Activated T-cell treated with anti-CD3 and anti-CD28 coated beads for 4 hours (primary cell): ENCODE results near the gene CHRDL2.

Source experiments
- DNase-seq: peaks from one replicate; pipeline ENCODE4 v3.0.0-alpha.2; 2020

Gene CHRDL2

DNA sequence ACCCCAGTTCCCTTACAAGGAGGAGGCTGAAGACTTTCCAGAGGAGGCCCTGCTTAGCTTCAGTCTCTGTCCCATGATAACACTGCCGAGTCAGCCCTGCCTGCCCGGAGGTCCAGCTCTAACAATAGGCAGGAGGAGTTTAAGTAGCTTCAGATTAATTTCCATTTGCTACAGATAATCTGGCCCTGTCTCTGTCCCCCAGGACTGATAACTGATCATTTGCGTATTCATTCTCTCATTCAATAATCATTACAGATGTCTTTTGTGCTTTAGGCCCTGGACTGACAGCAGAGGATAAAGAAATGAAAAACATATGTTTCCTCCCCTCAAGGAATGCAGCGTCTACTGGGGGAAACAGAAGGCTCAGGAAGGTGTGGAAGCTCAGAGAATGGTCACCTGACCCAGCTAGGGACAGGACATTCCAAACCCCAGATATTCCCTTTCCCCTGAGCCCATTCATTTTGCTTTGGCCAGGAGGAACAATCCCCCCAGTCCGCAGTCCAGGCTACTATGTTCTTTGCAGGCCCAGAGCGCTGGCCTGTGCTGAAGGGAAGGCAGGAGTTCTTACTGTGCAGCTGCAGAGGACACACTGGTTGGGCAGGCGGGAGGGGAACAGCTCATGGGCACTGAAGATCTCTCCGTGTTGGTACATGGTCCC is 20.8 kb downstream of the CHRDL2 start:
- no peak for DNase-seq

DNA sequence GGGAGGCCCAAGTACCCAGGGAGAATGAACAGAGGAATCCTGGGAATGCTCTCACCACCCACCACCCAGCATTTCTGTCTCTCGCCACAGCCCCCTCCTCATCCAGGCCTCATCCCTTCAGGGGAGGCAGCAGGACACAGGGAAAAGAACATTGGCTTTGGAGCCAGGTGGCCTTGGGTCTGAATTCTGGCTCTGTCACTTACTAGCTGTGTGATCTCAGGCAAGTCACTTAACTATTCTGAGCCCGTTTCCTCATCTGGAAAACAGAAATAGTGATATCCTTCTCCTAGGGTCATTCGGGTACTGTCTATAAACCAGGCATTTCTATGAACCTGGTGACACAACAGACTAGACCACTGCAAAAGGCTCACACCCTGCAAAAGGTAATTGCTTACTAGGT is 22.1 kb downstream of the CHRDL2 start:
- no peak for DNase-seq

DNA sequence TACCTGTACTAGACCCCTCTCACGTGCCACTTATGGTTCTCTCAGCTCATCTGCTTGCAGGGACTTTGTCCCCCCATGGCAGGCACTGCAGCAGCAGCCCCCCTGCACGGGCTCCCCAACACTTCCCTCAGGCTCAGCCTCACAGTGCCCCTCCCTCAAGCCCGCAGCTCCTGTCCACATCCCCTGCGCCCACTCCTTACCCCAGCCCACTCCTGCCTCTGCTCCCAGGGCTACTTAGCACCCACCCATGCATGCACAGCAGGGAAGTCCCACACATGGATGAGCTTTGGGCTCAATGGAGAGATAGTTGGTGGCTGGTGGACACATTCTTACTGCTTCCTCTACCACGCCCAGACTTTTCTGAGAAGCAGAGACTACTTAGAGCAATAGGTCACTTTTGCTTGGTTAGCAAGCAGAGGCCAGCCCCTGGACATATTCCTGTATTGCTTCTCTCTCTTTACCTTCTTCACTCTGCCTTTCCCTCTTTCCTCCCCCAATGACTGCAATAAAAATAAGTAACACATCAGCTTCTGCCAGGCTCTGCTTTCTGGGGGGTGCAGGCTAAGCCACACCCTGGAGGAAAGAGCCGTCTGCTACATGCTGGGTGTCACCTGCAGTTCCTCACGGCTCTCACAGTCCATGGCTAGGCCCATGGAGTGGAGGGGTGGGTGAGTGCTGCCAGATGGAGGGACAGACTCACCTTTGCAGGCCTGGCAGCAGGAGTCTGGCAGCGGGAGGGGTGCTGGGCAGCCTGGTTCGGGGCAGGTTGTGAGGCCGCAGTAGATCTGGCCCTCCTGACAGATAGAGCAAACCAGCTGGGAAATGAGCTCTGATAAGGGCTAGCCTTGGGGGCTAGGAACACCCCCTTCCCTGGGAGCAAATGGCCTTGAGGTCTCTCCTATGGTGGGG is 23.4 kb downstream of the CHRDL2 start:
- DNase-seq, result no peak

DNA sequence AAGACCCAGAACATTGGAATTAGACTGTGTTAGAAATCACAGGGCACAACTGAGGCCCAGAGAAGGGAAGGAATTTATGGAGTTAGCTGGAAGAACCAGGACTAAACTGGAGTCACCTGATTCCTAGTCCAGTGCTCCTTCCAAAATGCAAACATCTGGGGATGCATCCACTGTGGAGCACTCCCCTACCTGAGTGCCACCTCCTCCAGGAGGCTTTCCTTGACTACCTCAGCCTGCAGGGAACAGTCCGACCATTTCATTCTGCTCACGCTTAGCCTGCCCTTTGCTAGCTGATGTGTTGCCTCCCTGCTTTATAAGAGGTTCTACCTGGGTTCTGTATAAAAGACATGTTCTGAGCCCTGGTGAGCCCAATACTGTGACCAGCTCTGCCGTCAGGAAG is 24.0 kb downstream of the CHRDL2 start:
- no peak for DNase-seq

DNA sequence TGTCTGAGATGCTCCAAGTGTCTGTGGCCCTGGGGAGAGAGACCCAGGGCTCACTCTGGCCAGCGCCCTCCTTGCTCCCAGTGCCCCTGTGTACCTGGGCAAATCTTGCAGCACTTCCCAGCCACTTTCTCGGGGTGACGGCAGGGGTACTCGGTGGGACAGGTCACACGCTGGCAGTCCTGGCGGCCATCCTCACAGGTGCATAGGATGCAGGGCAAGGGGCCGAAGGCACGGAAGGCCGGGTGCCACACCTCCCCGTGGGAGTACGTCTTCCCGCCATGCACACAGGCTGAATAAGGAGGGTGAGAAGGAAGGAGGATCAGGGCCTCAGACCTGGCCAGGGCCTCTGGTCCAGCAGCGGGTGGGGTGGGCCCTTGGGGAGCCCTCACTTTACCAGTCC is 28.0 kb downstream of the CHRDL2 start:
- no peak for DNase-seq

DNA sequence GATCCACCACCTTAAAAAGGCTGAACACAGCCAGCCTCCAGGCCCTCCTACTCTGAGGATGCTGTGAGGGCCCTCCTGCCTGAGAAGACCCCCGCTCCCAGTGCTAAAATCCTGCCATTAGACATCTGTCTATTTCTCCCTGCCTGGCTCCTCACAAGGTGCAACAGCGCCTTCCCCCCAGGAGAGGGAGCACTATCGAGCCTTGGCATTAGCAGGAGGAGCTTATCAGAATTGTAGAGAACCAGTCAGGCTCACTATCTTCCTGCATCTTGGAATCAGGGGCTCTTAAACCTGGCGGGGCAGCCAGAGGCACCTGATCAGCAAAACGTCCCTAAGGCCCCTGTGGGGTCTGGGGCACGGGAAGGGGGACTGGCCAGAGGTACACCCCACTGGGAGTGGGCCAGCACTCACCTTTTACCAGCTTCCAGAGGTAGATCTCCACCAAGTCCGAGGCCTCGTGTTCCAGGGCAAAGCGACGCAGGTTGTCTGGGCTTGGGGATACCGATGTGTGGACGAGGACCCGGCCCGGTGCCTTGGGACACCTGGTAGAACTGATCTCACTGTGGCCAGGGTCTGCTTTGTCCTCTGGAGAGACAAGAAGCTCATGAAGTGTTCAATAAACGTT is 28.7 kb downstream of the CHRDL2 start:
- peak; percentile 48 for DNase-seq

DNA sequence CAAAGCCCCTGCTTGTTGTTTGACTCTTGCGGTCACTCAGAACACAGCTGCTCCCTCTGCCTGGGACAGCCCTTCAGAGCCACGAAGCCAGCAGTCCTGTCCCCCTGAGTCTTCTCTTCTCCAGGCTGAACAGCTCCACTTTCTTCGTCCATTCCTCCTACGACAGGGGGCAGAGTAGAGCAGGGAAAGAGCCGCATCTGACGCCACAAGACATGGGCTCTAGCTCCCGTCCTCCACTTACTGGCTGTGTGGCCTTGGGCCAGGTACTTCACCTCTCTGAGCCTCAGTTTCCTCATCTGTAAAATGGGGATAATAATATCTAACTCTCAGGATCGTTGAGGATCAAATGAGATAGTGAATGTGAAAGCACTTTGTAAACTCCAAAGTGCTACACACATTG is 29.9 kb downstream of the CHRDL2 start:
- DNase-seq, result no peak

DNA sequence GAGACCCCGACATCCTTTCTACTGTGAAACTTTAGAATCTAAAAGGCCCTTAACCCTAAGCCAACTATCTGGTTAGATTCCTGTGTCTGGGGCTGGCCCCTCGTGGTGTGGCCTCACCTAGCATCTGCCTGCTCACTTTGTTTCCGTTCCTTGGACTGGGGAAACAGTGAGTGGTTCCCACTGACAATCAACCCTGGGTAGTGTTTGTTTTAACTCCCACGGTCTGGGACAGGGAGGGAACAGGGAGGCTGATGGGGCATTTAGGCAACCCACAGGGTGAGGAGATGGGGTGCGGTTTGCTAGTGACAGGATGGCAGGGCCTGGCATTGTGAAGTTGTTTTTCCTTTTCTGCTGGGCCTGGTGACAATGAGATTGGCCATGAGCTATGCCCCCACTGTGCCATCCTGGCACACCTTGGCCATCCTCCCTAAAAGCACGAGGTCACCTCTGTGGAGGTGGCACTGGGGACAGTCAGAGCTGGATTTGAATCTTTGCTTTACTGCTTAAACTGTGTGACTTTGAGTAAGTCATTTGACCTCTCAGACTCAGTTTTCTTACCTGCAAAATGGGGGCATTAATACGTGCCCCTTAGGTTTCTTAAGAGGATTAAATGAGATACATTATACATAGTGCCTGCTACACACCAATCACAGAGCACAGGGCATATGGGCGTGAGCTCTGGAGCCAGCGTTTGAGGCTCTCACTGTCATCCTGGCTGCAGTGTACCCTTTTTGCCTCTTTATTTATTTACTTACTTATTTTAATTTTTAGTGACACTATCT is 31.4 kb downstream of the CHRDL2 start:
- no peak for DNase-seq

DNA sequence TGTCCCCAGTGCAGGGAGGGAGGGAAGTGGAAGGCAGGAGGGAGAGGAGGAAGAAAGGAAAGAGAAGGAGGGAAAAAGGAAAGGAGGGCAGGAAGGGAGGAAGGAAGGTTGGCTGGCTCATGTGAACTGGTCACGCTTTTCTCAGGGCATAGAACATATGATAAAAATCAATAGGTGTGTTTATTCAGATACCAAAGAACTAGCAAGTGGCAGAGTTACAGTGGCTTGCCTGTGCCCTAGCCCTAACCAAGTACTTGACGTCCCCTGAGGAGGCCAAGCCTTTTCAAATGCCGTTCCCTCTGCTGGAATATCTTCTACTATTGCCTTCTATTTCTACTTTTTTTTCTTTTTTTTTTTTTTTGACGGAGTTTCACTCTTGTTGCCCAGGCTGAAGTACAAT is 33.5 kb downstream of the CHRDL2 start:
- no peak for DNase-seq

DNA sequence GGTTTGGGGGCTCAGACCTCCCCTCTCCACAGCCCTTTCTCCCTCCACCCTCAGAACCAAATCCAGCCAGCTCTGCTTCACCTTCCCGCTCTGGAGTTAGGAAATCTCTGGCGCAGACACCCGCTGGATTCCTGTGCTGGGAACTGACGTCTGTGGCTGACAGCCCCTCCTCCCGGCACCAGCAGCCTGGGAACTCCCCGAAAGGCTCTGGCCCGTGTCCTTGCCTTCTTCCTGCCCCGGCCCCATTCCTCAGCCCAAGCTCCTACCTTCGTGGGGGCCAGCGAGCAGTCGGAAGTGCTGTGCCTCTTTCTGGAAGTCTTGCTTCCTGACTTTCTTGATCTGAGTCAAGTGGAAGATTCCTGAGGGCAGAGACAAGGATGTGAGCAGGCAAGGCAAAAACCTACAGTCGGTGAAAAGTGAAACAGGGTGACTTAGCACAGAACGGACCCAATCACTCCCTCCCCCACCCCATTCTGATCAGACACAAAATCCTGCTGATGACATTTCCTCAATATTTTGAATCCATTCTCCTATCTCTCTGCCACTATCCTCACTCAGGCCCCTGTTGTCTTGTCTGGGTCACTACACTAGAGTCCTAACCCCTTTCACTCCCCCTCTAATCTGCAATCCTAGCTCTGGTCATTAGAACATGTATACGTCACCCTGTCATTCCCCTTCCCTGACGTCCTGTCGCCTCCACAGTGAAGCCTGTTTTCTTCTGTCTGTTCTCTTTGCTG is 34.1 kb downstream of the CHRDL2 start:
- DNase-seq, result no peak

DNA sequence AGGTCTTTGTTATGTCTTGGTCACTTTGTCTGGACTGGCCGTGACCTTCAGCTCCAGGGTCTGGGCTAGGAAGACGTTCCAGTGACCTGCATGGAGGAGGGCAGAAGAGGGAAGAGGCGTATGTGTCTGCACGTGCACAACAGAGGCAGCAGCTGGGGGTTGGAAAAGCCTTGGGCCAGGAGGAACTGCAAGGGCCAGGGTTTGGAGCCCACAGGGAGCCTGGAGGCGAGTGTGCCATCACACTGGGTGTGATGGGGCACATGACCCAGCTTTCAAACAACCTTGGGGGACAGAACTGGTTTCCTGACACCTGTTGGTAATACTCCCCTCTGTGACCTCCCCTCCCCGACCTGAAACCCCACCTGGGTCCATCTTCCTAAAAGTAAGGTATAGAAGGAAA is 34.7 kb downstream of the CHRDL2 start:
- no peak for DNase-seq

DNA sequence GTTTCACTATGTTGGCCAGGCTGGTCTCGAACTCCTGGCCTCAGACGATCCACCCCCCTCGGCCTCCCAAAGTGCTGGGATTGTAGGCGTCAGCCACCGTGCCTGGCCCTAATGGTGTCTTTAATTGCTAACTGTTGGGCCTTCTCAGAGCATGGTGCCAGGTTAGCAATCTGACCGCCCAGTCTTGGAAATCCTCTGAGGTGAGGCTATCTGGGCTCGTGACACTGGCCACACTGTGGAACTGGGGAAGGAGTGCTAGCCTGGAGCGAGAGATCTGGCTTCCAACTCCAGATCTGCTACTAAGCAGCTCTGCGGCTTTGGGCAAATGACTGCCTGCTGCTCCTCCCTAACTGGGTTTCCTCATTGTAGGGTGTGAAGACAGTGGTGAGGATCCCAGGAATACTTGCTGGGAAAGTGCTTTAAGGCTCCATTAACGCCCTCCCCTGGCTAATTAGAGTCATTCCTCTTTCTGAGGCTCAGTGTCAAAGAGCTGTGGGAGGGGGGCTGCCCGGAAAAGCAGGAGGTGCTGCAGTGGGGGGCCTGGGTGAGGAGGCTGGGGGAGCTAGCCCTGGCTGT is 35.4 kb downstream of the CHRDL2 start:
- no peak for DNase-seq

DNA sequence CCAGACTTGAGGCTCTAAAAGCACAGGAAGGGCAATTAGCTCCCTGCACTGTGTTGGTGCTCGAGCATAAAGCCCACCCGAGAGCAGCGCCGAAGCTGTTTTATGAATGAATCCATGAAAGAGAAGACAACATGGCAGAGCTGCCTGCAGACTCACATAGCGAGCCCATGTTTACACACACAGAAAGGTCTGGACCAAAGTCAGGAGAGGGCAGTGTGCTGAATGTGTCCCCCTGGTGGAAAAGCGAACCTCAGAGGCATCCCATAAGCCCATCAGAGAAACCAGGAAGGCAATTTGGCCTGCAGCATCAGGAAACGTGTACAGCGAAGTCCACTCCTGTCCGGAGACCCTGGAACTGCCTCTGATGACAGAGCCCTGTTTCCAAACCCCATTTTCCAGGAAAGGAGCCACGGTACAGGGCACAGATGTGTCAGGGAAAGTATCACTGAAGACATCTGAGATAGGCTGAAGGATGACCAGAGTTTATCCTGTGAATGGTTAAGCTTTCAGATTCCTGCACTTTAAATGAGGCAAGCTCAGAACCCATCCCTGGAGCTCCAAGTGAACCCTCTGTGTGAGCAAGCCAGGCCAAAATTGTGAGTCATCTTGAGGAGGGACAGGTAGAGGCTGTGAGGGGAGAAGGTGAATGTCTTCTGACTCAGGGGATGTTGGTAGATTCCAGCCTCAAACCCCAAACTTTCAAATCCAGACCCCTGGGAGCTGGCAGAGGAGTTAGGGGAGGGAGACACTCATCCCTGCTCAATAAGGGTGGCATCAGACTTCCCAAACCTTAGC is 36.9 kb downstream of the CHRDL2 start:
- DNase-seq, result no peak

DNA sequence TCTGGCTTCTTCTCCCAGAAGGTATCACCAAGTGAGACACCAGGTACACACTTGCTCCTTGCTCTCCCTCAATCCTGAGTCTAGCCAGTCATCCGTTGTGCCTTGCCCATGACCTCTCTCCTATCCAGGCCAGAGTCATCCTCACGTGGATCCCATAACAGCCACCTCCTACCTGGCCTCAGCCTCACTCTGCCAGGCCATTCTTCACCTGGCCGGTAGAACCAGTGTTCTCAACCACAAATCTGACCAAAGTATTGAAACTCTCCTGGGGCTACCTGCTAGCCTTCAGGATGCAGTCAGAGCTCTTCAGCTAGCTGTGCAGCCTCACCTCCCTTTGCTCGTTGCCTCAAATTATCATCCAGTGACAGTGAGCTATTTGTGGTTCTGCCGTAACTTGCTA is 37.7 kb downstream of the CHRDL2 start:
- no peak for DNase-seq

DNA sequence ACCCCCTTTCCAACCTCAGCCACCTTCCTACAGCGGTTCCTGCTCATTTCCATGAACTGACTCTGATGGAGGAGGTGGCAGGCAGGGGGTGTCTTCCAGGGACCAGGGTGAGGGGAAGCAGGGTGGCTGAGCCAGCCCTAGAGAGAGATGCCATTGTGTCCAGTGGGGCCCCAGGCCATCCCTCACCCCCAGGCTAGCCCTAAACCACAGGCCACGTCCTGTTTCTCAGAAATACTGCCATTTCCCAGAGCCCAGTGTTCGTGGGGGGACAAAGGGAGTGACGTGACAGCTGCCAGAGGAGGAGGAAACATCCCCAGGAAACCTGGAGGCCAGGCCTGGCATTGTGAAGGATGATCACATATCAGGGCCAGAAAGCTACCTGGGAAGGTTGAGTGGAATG is 39.5 kb downstream of the CHRDL2 start:
- no peak for DNase-seq

DNA sequence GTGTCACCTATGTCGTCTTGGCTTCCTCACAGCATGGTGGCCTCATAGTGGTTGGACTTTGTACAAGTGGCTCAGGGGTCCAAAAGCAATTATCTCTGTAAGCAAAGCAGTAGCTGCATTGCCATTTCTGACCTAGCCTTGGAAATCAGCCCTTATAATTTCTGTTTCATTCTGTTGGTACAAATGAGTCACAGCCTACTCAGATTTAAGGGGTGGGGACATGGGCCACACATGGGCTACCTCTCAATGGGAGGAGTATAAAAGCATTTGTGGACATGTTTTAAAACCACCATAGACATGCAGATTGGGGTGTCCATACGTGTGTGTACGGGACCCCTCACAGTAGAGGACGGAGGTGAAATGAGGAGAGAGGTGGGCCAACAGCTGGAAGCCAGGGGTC is 41.6 kb downstream of the CHRDL2 start:
- no peak for DNase-seq

DNA sequence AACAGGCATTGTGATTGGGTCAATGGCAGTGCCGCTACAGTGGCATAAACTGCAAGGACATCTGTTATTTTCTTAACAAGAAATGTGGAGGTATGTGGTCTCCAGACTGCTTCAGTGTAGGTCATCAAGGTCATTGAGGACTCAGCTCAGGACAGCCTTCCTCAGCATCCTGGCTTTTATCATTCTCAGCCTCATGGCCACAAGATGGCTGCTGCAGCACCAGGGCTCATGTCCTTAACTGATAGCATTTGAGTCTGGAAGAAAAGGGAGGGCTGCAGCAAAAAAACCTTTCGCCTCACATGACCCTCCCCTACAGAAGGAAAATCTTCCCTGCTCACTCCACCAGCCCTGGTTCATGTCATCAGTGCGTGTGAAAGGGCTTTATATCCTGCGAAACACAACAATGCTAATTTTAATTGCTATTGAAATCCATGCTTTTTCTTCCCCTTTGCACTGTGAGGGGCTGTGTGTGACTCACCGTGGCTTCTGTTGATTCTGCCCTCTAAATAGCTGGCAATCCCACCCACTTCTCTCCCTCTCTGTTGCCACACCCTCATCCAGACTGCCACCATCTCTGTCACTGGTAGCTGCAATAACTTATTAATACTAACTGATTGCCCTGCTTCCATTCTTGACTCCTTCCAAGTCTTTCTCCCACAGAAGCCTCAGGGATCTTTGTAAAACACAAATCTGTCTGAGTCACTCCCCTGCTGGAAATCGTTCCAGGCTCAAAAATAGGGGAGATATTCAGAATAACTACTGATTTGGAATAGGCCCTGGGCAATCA is 43.8 kb downstream of the CHRDL2 start:
- DNase-seq, result no peak

DNA sequence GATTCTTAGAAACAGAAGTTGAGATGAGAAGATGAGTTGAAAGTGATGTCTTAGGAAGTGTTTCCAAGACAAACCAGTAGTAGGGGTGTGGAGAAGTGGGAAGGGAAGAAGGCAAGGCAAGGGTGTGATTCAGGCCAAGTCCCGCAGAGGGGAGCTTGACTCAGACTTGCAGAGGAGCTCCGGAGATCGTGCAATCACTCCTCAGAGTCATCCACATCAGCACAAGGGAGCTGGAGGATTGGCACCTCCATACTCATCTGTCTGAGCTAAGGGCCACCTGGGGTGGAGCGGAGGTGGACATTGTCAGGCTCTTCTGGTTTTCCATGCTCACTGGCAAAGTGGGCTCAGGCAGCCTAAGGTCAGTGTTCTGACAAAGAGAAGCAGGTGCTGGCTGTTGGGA is 44.4 kb downstream of the CHRDL2 start:
- DNase-seq, result no peak

DNA sequence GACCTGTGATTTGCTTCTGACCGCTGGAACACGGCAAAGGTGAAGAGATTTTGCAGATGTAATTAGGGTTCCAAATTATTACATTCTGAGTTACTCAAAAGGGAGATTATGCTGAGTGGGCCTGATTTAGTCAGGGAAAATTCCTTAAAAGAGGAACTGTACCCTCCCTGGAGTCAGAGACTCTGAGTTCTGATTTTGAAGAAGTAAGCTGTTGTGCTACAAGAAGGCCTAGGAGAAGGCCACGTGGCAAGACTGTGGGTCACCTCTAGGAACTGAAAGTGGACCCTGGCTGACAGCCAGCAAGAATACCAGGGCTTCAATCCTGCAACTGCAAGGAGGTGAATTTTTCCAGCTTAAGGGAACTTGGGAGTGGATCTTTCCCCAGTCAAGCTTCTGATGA is 45.3 kb downstream of the CHRDL2 start:
- DNase-seq, result no peak

DNA sequence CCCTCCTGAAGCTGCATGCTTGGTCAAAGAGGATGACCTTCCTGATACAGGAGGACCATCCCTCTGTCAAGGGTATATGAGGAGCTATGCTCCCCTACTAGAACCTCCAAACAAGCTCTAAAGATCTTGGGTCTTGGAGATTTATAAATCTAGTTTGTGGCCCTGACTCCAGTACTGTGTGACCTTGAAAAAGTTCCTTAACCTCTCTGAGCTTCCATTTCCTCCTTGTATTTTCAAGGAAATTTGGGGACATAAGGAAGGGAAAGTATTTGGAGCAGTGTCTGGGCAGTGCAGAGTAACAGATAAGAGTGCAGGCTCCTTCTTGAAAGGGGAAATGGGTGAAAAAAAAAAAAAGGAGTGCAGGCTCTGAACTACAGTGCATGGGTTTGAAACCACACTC is 45.9 kb downstream of the CHRDL2 start:
- no peak for DNase-seq

DNA sequence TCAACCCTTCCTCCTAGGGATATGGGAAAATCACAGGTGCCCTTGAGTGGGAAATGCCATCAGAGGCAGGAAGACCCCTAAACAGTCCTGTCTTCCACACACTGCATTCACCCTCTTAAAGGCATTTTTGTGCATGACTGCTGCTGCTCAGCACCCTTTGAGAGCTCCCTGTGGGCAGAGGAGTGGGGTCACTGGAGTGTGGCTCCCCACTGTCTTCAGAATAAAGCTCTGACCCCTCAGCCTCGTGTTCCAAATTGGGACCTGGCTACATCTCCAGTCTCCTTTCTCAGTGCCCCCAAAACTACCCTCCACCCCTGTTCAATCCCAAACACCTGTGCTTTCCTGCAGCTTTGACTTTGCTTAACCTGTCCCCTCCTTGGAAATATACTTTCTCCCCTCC is 46.6 kb downstream of the CHRDL2 start:
- DNase-seq, result no peak
